ENCODE data around the gene WDR43. TPM values are rescaled to one million over a fixed set of nuclear protein-coding genes. Genes with fewer than 3 reads are reported as not detected.

WDR43 gene
- total RNA-seq, 4 donors from 2014 or later, result 15.8 to 399 (median 46.0) TPM

- TF ChIP-seq POLR2A (IDR thresholded peaks at IDR 0.05) (no peak), EP300 (IDR thresholded peaks at IDR 0.05; ENCODE audit: low read depth) (no peak), POLR2AphosphoS5 (IDR thresholded peaks at IDR 0.05) (no peak)
- TF ChIP-seq, protein P1, sequence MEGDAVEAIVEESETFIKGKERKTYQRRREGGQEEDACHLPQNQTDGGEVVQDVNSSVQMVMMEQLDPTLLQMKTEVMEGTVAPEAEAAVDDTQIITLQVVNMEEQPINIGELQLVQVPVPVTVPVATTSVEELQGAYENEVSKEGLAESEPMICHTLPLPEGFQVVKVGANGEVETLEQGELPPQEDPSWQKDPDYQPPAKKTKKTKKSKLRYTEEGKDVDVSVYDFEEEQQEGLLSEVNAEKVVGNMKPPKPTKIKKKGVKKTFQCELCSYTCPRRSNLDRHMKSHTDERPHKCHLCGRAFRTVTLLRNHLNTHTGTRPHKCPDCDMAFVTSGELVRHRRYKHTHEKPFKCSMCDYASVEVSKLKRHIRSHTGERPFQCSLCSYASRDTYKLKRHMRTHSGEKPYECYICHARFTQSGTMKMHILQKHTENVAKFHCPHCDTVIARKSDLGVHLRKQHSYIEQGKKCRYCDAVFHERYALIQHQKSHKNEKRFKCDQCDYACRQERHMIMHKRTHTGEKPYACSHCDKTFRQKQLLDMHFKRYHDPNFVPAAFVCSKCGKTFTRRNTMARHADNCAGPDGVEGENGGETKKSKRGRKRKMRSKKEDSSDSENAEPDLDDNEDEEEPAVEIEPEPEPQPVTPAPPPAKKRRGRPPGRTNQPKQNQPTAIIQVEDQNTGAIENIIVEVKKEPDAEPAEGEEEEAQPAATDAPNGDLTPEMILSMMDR (IDR thresholded peaks at IDR 0.05), result no peak
- H3K36me3 ChIP-seq, result peaks cover 0 to 60% (median 22%) of the 10 kb centered on the region in 4 donors
- intact Hi-C loops (cut with DNase I; ENCODE audit: low total_unique reads), result no loop called here
- no peak overlapping the region for H3K27ac ChIP-seq
- no peak for DNase-seq
- no peaks in the 10 kb centered on the region for H3K4me1 ChIP-seq
- no peaks in the 10 kb centered on the region for H3K9me3 ChIP-seq
- in situ Hi-C loops (cut with MboI; ENCODE audit: low pct_ligation_motif_present in 1 of 4, low pct_unique_long_range_greater_than_20kb in 1 of 4, low sequenced_read_pairs in 3 of 4), result no loop called here
- 63 to 89% methylated on average over 1 to 2 of the region's 2 CpGs for WGBS, 2 donors (ENCODE audit: low coverage in 1 of 2)
- H3K4me3 ChIP-seq, result no peak overlapping the region
- no peaks in the 10 kb centered on the region for H3K27me3 ChIP-seq
These were observed 33.0 kb downstream of the WDR43 start for GRCh38 chr2:28927469-28927868.

DNA sequence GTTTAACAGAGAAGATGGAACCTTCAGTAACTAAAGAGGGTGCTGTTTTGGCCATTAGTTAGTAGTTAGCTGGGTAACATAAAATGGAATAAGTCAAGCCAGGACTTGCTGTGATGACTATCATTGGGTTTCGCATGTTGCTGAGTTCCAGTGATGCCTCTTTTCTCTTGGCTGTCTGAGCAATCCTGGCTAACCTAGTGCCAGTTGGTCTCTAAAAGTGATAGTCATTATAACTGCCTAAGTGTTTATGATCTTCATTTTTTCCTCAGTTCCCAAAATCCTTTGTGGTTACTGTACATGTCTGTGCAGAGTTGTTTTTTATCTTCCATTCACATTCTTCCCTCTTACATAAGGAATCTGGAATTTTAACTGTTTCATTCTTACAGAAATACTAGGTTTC, 33.4 kb downstream of the WDR43 start:
- intact Hi-C loops (cut with DNase I; ENCODE audit: low total_unique reads) (no loop called here), in situ Hi-C loops (cut with MboI; ENCODE audit: low pct_ligation_motif_present in 1 of 4, low pct_unique_long_range_greater_than_20kb in 1 of 4, low sequenced_read_pairs in 3 of 4) (no loop called here)
- H3K9me3 ChIP-seq, result no peaks in the 10 kb centered on the region
- peaks cover 0 to 57% (median 22%) of the 10 kb centered on the region in 4 donors for H3K36me3 ChIP-seq
- no peaks in the 10 kb centered on the region for H3K27me3 ChIP-seq
- no peak overlapping the region for H3K4me3 ChIP-seq
- H3K4me1 ChIP-seq, result no peaks in the 10 kb centered on the region
- TF ChIP-seq EP300 (IDR thresholded peaks at IDR 0.05; ENCODE audit: low read depth) (no peak), POLR2AphosphoS5 (IDR thresholded peaks at IDR 0.05) (no peak), POLR2A (IDR thresholded peaks at IDR 0.05) (no peak)
- TF ChIP-seq, protein P1 (IDR thresholded peaks at IDR 0.05), result no peak
- WGBS, 2 donors (ENCODE audit: low coverage in 1 of 2), result 100% methylated on average over 1 of the region's 1 CpG; no CpG with 5 or more reads in 1 of the 2 donors
- DNase-seq, result no peak
- H3K27ac ChIP-seq, result no peak overlapping the region

DNA sequence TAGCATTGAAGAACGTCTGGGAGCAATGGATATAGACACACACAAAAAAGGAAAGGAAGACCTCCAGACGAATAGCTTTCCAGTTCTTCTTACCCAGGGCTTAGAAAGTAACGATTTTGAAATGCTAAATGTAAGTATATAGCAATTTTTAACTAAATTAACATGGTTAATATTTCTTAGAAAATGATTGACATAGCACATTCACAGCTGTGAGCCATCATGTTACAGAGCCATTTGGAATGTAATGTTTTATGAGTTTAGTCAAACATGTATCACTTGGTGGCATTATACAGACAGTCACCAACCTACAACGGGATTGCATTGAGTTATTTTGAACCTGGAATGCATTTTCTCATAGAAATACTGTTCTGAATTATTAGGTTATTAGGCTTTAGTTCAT, 35.1 kb downstream of the WDR43 start:
- H3K36me3 ChIP-seq, result peaks cover 0 to 48% (median 22%) of the 10 kb centered on the region in 4 donors
- no peak for TF ChIP-seq POLR2AphosphoS5 (IDR thresholded peaks at IDR 0.05)
- no peak for TF ChIP-seq POLR2A (IDR thresholded peaks at IDR 0.05)
- TF ChIP-seq, protein P1 (IDR thresholded peaks at IDR 0.05), result no peak
- TF ChIP-seq EP300 (IDR thresholded peaks at IDR 0.05; ENCODE audit: low read depth), result no peak

GRCh38 chr2:28930205-28930604, 35.7 kb downstream of the WDR43 start:
- Histone ChIP-seq H3K27me3 (no peaks in the 10 kb centered on the region), H3K4me1 (no peaks in the 10 kb centered on the region), H3K4me3 (no peak overlapping the region), H3K9me3 (no peaks in the 10 kb centered on the region), H3K27ac (no peak overlapping the region), H3K36me3 (peaks cover 0 to 43% (median 21%) of the 10 kb centered on the region in 4 donors)
- WGBS, 2 donors (ENCODE audit: low coverage in 1 of 2), result 63 to 73% methylated on average over 1 of the region's 1 CpG
- TF ChIP-seq, protein P1 (IDR thresholded peaks at IDR 0.05), result no peak
- TF ChIP-seq POLR2AphosphoS5 (IDR thresholded peaks at IDR 0.05) (no peak), POLR2A (IDR thresholded peaks at IDR 0.05) (no peak), EP300 (IDR thresholded peaks at IDR 0.05; ENCODE audit: low read depth) (no peak)
- intact Hi-C loops (cut with DNase I; ENCODE audit: low total_unique reads) (no loop called here), in situ Hi-C loops (cut with MboI; ENCODE audit: low pct_ligation_motif_present in 1 of 4, low pct_unique_long_range_greater_than_20kb in 1 of 4, low sequenced_read_pairs in 3 of 4) (no loop called here)
- DNase-seq, result no peak

More for the DNA sequence above, 35.1 kb downstream of the WDR43 start:
- Histone ChIP-seq H3K27me3 (no peaks in the 10 kb centered on the region), H3K9me3 (no peaks in the 10 kb centered on the region), H3K27ac (no peak overlapping the region), H3K4me1 (no peaks in the 10 kb centered on the region), H3K4me3 (no peak overlapping the region)
- 77 to 82% methylated on average over 4 of the region's 4 CpGs for WGBS, 2 donors (ENCODE audit: low coverage in 1 of 2)
- no peak for DNase-seq
- in situ Hi-C loops (cut with MboI; ENCODE audit: low pct_ligation_motif_present in 1 of 4, low pct_unique_long_range_greater_than_20kb in 1 of 4, low sequenced_read_pairs in 3 of 4) (no loop called here), intact Hi-C loops (cut with DNase I; ENCODE audit: low total_unique reads) (no loop called here)

All from transverse colon (tissue), 4 donors.